22Rv1 (cell line): ENCODE results near the gene USP53.

Experiments
- H3K27ac ChIP-seq: fragments of 450-650 bp; 2 replicates; pipeline ENCODE4 v1.5.1; 2017
- CTCF ChIP-seq: fragments of 450-650 bp; IDR thresholded peaks from 2 replicates; pipeline ENCODE4 v1.5.1; 2017; ENCODE audit warnings: mild to moderate bottlenecking
- ZFX ChIP-seq: fragments of 450-650 bp; IDR thresholded peaks from 2 replicates; pipeline ENCODE4 v1.6.1; 2017; ENCODE audit warnings: antibody characterized with exemption, borderline replicate concordance

Gene USP53

DNA sequence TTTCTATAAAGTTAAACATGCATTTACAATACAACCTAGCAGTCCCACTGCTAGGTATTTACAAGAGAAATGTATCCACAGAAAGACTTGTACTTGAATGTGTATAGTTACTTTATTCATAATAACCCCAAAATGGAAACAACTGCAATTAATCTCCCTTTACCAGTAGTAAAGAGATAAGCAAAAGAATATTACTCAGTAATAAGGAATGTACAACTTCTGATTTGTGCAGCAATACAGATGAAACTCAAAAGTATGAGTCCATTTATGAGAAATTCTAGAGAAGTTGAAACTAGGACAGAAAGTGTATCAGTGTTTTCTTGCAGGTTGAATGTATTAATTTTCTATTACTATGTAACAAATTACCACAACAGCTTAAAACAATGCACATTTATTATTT, 15.2 kb downstream of the USP53 start:
- TF ChIP-seq CTCF (no peak), ZFX (no peak)
- H3K27ac ChIP-seq = no peak overlapping the region

- no peak overlapping the region for H3K27ac ChIP-seq
- TF ChIP-seq ZFX (no peak), CTCF (no peak)
These were observed 15.9 kb downstream of the USP53 start for GRCh38 chr4:119228406-119228805.

GRCh38 chr4:119229908-119230687, 17.6 kb downstream of the USP53 start:
- TF ChIP-seq ZFX = no peak
- H3K27ac ChIP-seq = no peak overlapping the region

DNA sequence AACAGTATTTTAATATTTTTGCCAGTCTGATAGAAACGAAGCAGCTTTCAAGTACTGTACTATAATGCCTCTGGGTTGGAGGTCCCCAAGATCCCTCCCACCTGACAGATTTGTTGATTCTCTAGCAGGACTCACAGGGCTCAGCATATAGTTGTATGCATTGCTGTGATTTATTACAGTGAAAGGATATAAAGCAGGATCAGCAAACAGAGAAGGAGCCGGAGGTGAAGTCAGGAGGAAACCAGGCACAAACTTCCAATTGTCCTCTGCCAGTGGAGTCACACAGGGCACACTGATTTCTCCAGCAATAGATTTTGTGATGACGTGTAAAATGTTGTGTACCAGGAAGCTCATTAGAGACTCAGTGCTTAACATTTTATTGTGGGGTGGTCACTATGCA, 19.0 kb downstream of the USP53 start:
- TF ChIP-seq ZFX (no peak), CTCF (no peak)
- H3K27ac ChIP-seq = no peak overlapping the region

DNA sequence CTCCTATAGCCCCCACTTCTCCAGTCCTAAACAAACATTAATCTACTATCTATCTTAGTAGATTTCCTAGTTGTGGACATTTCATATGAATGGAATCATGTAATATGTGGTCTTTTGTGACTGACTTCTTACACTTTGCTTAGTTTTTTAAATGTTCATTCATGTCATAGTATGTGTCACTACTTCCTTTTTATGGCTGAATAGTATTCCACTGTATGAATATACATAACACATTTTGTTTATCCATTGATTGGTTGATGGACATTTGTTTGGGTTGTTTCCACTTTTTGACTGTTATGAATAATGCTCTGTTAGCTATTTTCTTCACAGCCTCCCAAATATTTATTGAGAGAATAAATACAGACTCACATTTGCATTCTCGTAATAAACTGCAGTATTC, 19.8 kb downstream of the USP53 start:
- H3K27ac ChIP-seq = no peak overlapping the region
- TF ChIP-seq ZFX (no peak), CTCF (no peak)

DNA sequence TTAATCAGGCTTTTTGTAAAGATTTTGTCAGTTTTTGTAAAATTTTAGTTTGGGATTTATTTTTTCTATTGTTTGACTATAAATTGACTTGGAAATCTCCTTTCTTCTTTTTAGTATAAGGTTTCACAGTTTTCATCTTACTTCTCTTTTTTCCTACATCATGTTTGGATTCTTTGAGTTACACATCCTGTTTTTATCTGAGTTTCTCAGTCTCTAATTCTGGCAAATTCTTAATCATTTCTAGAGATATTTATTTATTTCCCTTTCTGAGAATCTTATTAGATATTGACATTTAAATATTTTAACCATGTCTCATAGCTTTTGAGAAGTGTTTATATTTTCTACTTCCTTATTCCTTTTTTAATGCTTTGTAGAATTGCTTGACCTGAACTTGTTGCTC, 20.7 kb downstream of the USP53 start:
- TF ChIP-seq CTCF (no peak), ZFX (no peak)
- H3K27ac ChIP-seq = no peak overlapping the region

DNA sequence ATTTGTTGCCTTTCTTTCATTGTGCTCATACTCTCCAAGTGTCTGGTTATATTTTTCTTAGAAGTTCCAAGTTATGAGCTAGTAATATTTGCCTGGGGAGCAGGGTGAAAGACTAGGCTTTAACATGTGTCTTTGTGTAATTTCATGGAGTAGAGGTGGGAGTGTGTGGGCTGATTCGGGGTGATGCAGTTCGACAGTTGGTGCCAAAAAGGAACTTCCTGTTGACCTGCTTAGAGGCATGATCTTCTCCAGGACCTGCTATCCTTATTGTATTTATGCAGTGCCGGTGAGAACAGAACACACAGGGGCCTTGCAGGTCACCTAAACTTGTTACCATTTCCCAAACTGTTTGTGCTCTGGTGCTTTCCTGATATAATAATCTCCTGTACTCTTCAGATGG, 21.2 kb downstream of the USP53 start:
- TF ChIP-seq CTCF (no peak), ZFX (no peak)
- H3K27ac ChIP-seq = no peak overlapping the region

DNA sequence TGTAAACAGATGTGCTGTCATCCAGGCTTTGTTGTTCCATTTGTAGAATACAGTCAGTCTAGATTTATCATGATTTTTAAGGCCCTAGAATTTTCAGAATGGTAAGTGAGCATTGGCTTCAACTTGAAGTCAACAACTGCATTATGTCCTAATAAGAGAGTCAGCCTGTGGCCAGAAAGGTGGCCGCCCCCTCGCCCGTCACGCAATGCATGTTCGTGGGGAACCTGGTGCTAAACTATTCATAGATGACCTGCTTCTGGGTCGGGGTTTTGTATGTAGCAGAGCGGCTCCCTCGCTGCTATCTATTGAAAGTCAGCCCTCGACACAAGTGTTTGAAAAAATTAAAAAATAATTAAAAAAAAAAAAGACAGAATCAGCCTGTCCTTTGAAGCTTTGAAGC, 24.7 kb downstream of the USP53 start:
- TF ChIP-seq ZFX = no peak
- no peak for TF ChIP-seq CTCF
- H3K27ac ChIP-seq = no peak overlapping the region
